Lower leg skin (tissue), 4 donors: ENCODE data around the gene EFTUD2. TPM values are rescaled to one million over a fixed set of nuclear protein-coding genes. Genes with fewer than 3 reads are reported as not detected.

Source experiments
- DNase-seq, 2 donors: peaks; one replicate each; pipeline ENCODE4 v3.0.0-alpha.2; 2019; ENCODE audit warnings: low spot score in 2 of 2
- H3K4me3 ChIP-seq: fragments of 200-600 bp; sonication (generic); 2 replicates; pipeline ENCODE4 v1.5.1; 2017; ENCODE audit warnings: mild to moderate bottlenecking, low read depth; ENCODE audit not compliant: poor library complexity, severe bottlenecking
- POLR2A ChIP-seq, 2 donors: fragments of 450-650 bp; IDR thresholded peaks; one replicate each; pipeline ENCODE4 v1.6.1; 2016 to 2017; ENCODE audit warnings: antibody characterized with exemption in 2 of 2, mild to moderate bottlenecking in 1 of 2, moderate library complexity in 1 of 2
- WGBS, 2 donors: methylation state at CpG; one replicate each; pipeline ENCODE4 v1.1.5; 2018; 5-methylcytosine and 5-hydroxymethylcytosine counted together
- intact Hi-C: fragments of 100-400 bp; cut with DNase I; formaldehyde crosslinking; loops from one replicate; pipeline ENCODE4 v1.15.0; 2023; ENCODE audit warnings: low total_unique reads
- total RNA-seq, 4 donors: library from RNA; depleted of rRNA; stranded (reverse); fragments of >200 nt; gene quantifications; one replicate each; pipeline ENCODE4 v1.1.0, GENCODE V29; 2016
- TF ChIP-seq, protein P1 (sequence below), 3 donors: fragments of 450-650 bp; IDR thresholded peaks; one replicate each; pipeline ENCODE4 v1.5.1; 2016; ENCODE audit warnings: antibody characterized with exemption in 3 of 3, mild to moderate bottlenecking in 3 of 3, moderate library complexity in 2 of 3

EFTUD2 gene
- total RNA-seq, 4 donors from 2014 or later = 45.0 to 69.2 (median 51.5) TPM

- H3K4me3 ChIP-seq = no peak overlapping the region
- 71 to 76% methylated on average over 10 of the region's 10 CpGs for WGBS, 2 donors
- intact Hi-C loops = no loop called here
- no peak for DNase-seq
- no peak for TF ChIP-seq POLR2A (IDR thresholded peaks at IDR 0.05)
- TF ChIP-seq, protein P1, sequence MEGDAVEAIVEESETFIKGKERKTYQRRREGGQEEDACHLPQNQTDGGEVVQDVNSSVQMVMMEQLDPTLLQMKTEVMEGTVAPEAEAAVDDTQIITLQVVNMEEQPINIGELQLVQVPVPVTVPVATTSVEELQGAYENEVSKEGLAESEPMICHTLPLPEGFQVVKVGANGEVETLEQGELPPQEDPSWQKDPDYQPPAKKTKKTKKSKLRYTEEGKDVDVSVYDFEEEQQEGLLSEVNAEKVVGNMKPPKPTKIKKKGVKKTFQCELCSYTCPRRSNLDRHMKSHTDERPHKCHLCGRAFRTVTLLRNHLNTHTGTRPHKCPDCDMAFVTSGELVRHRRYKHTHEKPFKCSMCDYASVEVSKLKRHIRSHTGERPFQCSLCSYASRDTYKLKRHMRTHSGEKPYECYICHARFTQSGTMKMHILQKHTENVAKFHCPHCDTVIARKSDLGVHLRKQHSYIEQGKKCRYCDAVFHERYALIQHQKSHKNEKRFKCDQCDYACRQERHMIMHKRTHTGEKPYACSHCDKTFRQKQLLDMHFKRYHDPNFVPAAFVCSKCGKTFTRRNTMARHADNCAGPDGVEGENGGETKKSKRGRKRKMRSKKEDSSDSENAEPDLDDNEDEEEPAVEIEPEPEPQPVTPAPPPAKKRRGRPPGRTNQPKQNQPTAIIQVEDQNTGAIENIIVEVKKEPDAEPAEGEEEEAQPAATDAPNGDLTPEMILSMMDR (IDR thresholded peaks at IDR 0.05) = no peak
Measured at GRCh38 chr17:44864831-44865230, 34.4 kb downstream of the EFTUD2 start.

- intact Hi-C loops = loop anchor here (2.0 kb wide), 1 partner anchor 88 kb away; no protein-coding TSS in a partner anchor
- TF ChIP-seq POLR2A (IDR thresholded peaks at IDR 0.05) = no peak
- TF ChIP-seq, protein P1 (IDR thresholded peaks at IDR 0.05) = no peak
- H3K4me3 ChIP-seq = no peak overlapping the region
- DNase-seq = no peak
- WGBS, 2 donors = 91% methylated on average over 12 of the region's 12 CpGs
Measured at GRCh38 chr17:44863061-44863918, 36.0 kb downstream of the EFTUD2 start.

GRCh38 chr17:44862278-44862914 lies 36.8 kb downstream of the EFTUD2 start:
- TF ChIP-seq, protein P1 (IDR thresholded peaks at IDR 0.05) = no peak
- no peak for TF ChIP-seq POLR2A (IDR thresholded peaks at IDR 0.05)
- 87 to 92% methylated on average over 9 of the region's 9 CpGs for WGBS, 2 donors
- H3K4me3 ChIP-seq = no peak overlapping the region
- intact Hi-C loops = loop anchor here (2.0 kb wide), 1 partner anchor 88 kb away; no protein-coding TSS in a partner anchor
- no peak for DNase-seq

GRCh38 chr17:44859701-44860100 lies 39.5 kb downstream of the EFTUD2 start:
- TF ChIP-seq, protein P1 (IDR thresholded peaks at IDR 0.05) = no peak
- no peak for TF ChIP-seq POLR2A (IDR thresholded peaks at IDR 0.05)
- no peak for DNase-seq
- intact Hi-C loops = no loop called here
- H3K4me3 ChIP-seq = no peak overlapping the region
- WGBS, 2 donors = 89 to 93% methylated on average over 5 of the region's 5 CpGs

DNA sequence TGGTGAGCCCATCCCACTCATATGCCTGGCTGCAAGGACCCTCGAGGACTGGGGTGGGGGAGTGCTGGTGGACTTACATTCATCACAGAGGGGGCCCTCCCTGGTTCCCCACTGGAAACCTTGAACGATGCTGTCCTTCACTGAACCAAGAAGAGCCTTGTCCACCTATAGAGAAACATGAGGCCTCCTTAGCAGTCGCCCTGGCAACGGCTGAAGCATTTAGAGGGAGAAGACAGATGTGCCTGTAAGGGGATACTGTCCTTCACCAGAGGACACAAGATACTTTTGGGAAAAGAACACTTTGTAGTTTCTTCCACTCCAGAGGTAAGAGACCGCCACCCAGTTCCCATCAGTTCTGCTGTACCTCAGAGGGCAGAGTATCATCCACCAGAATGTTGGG lies 45.1 kb downstream of the EFTUD2 start:
- 92 to 94% methylated on average over 5 of the region's 5 CpGs for WGBS, 2 donors

More for the DNA sequence above, 45.1 kb downstream of the EFTUD2 start:
- no peak overlapping the region for H3K4me3 ChIP-seq
- TF ChIP-seq POLR2A (IDR thresholded peaks at IDR 0.05) = no peak
- TF ChIP-seq, protein P1 (IDR thresholded peaks at IDR 0.05) = no peak
- intact Hi-C loops = no loop called here
- no peak for DNase-seq
